ENCODE measurements around the gene KCND3.

GRCh38 chr1:111851552-111851951 lies 137.9 kb downstream of the KCND3 start:
- TF ChIP-seq POLR2A (IDR thresholded peaks at IDR 0.05) (no peak), CTCF (IDR thresholded peaks at IDR 0.05) (no peak), EP300 (IDR thresholded peaks at IDR 0.05) (no peak), POLR2AphosphoS5 (IDR thresholded peaks at IDR 0.05) (no peak)

Measured in upper lobe of left lung (tissue), 4 donors.